Ovary (tissue), 9 donors: ENCODE data around the gene GANAB. TPM values are rescaled to one million over a fixed set of nuclear protein-coding genes. Genes with fewer than 3 reads are reported as not detected.

Experiments used
- DNase-seq, 5 donors: peaks; one replicate each; pipeline ENCODE4 v3.0.0-alpha.2; 2019 to 2020
- H3K27ac ChIP-seq, 2 donors: fragments of 200-600 bp; one replicate each; pipeline versions ENCODE4 v1.5.1 to v1.8.0; 2019 to 2022
- H3K27me3 ChIP-seq: fragments of 200-600 bp; one replicate; pipeline ENCODE4 v1.8.0; 2022
- H3K36me3 ChIP-seq: fragments of 200-600 bp; sonication (generic); one replicate; pipeline ENCODE4 v1.5.1; 2019
- H3K4me1 ChIP-seq: one replicate; pipeline ENCODE4 v1.8.1; 2013; ENCODE audit warnings: mild to moderate bottlenecking, moderate library complexity; ENCODE audit not compliant: insufficient read depth
- H3K4me3 ChIP-seq: fragments of 200-600 bp; sonication (generic); one replicate; pipeline ENCODE4 v1.5.1; 2017
- H3K9me3 ChIP-seq, 2 donors: fragments of 200-600 bp in 1 of 2; sonication (generic) in 1 of 2; one replicate each; pipeline versions ENCODE4 v1.5.1 to v1.8.1; 2013 to 2019; ENCODE audit warnings: mild to moderate bottlenecking in 1 of 2, moderate library complexity in 1 of 2
- CTCF ChIP-seq, 3 donors: fragments of 450-650 bp in 2 of 3; fragments of 200-600 bp in 1 of 3; IDR thresholded peaks; one replicate each; pipeline versions ENCODE4 v1.5.1 to v1.8.0; 2016 to 2022; ENCODE audit warnings: antibody characterized with exemption in 3 of 3, mild to moderate bottlenecking in 1 of 3
- EP300 ChIP-seq: sonication (generic); formaldehyde crosslinking; IDR thresholded peaks from one replicate; pipeline ENCODE4 v1.6.1; 2017; ENCODE audit warnings: antibody characterized with exemption
- POLR2A ChIP-seq: fragments of 450-650 bp; IDR thresholded peaks from one replicate; pipeline ENCODE4 v1.6.1; 2017; ENCODE audit warnings: antibody characterized with exemption, mild to moderate bottlenecking, moderate library complexity
- WGBS, 3 donors: extraction: QIAGEN DNeasy Blood & Tissue Kit in 1 of 3; methylation state at CpG; one replicate each; pipeline versions ENCODE4 v1.1.5 to v1.1.7; 2013 to 2017; 5-methylcytosine and 5-hydroxymethylcytosine counted together
- intact Hi-C, 4 donors: fragments of 100-400 bp; cut with DNase I; formaldehyde crosslinking; loops; one replicate each; pipeline versions ENCODE4 v1.11.0 to v1.15.1; 2022 to 2023
- polyA plus RNA-seq, 2 donors: library from polyadenylated mRNA; stranded (reverse); fragments of 200-250 nt in 1 of 2; fragments of 350-450 nt in 1 of 2; fragmentation: Illumina TruSeq in 1 of 2; extraction: RNeasy Lipid Tissue Mini Kit (QIAGEN cat#74804) in 1 of 2; gene quantifications; one replicate each; pipeline ENCODE4 v1.2.3, GENCODE V29; 2013 to 2014
- total RNA-seq, 7 donors: library from RNA; depleted of rRNA in 2 of 7; stranded (reverse); fragments of >200 nt in 2 of 7; fragmentation: NEBNext Ultra II Directional in 3 of 7; extraction: Animal tissue kit (Norgen Biotek cat#: 25700) in 3 of 7; gene quantifications; one replicate each; pipeline versions ENCODE4 v1.1.0 to v1.2.4, GENCODE V29; 2016 to 2023
- donor health status: DM: no; HTN: no; CAD: no; lungs with moderate emphysema.
- donor health status: DM: no; HTN: no; CAD: no.
- donor health status: Bipolar disorder and iron deficiency.
- donor health status: DM: yes; HTN: yes; CAD: no.
- donor health status: DM: no; HTN: no; CAD: no.
- donor health status: DM: yes; HTN: yes; CAD: no.

Gene GANAB
- total and polyA plus RNA-seq, 9 donors = 91.4 to 280 (median 228) TPM

DNA sequence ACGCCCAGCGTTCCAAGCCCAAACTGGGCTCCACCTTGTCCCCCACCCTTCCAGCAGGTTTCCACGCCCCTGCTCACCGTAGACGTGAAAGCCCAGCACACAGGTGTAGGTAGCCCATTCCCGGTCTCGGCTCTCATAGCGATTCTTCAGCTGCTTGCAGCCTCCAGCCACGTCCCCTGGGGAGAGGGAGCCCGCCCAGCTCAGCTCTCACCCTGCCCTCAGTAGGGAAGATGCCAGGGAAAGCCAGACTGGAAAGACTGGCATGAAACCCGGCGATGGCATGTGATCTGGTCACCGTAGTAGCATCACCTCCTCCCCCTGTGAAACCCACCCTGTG, 43.4 kb downstream of the GANAB start:
- DNase-seq = peak; percentile 45 to 62 (median 56)
- 9 to 22% (median 15%) methylated on average over 13 of the region's 13 CpGs for WGBS, 3 donors
- TF ChIP-seq POLR2A = no peak
- no peak for TF ChIP-seq CTCF (IDR thresholded peaks at IDR 0.05)
- no peak for TF ChIP-seq EP300

DNA sequence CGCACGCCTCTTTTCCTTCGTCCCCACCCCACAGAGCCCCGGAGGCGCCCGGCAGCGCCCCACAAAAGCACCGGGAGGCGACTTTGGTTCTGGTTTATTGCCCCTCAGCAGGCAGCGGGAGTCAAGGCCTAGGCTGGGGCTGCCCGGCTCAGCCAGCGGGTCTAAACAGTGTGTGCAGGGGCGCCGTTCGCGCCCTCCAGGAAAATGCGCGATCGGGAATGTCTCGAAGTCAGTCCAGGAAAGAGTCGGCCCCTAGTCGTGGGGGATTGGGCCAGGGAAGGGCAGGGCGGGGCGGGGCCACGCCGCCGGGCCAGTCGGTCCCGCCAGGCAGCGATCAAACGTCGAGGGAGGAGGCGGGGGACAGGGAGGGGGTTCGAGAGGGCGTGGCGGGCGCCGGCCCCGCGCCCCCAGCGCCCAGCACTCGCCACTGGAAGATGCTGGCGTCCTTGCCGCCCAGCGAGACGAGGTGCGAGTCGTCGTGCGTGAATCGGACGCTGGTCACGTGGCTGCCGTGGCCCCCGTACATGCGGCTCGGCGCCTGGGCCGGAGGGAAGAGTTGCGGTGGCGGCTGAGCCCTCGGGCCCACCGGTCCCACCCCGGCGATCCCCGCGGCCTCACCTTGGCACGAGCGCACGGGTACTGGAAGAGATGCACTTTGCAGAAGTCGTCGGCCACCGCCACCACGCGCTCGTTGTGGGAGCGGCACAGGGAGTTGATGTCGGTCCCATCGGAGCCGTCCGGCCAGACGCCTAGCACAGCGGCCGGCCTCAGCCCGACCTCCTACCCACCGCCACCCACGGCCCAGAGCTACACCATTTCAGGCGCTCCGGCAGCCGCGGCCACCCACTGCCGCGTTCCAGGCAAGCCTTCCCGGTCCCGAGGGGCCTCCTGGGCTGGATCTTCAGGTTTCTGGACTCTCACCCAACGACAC, 44.0 kb downstream of the GANAB start:
- WGBS, 3 donors = 0 to 5% (median 4%) methylated on average over 42 to 96 of the region's 96 CpGs
- Histone ChIP-seq H3K4me3 (peak overlapping the region; percentile 81), H3K36me3 (no peaks in the 10 kb centered on the region), H3K4me1 (peaks cover 9% of the 10 kb centered on the region), H3K27ac (peak overlapping the region; percentile 42 to 95), H3K27me3 (no peaks in the 10 kb centered on the region), H3K9me3 (no peaks in the 10 kb centered on the region)
- TF ChIP-seq POLR2A (no peak), EP300 (no peak), CTCF (IDR thresholded peaks at IDR 0.05) (no peak)
- intact Hi-C loops = no loop called here
- peak; percentile 69 to 87 (median 79) for DNase-seq

More for the DNA sequence above, 43.4 kb downstream of the GANAB start:
- no peaks in the 10 kb centered on the region for H3K27me3 ChIP-seq
- peak overlapping the region; percentile 81 for H3K4me3 ChIP-seq
- H3K36me3 ChIP-seq = no peaks in the 10 kb centered on the region
- peaks cover 9% of the 10 kb centered on the region for H3K4me1 ChIP-seq
- H3K27ac ChIP-seq = peak overlapping the region; percentile 42 to 95
- H3K9me3 ChIP-seq = no peaks in the 10 kb centered on the region
- intact Hi-C loops = no loop called here

GRCh38 chr11:62601372-62602140, 44.9 kb downstream of the GANAB start, which contains the start of gene MTA2:
Gene MTA2, minus strand, starts transcription at chr11:62601865. Its CDS starts 415 bp downstream, at chr11:62601450.
- Histone ChIP-seq H3K4me3 (peak within 1 kb of the TSS; percentile 81), H3K27ac (peak within 1 kb of the TSS; percentile 91 to 95), H3K4me1 (peaks cover 9% of the 10 kb centered on the region), H3K36me3 (no peaks in the 10 kb centered on the region), H3K9me3 (no peaks in the 10 kb centered on the region), H3K27me3 (no peaks in the 10 kb centered on the region)
- WGBS, 3 donors = 0 to 1% (median 0%) methylated on average over 55 to 83 of the region's 83 CpGs
- intact Hi-C loops = no loop called here
- TF ChIP-seq POLR2A (peak; percentile 59), EP300 (no peak)
- peak; percentile 98 to 100 (median 99) for DNase-seq

- Histone ChIP-seq H3K36me3 (no peaks in the 10 kb centered on the region), H3K4me3 (peak overlapping the region; percentile 81), H3K27me3 (no peaks in the 10 kb centered on the region), H3K4me1 (peaks cover 9% of the 10 kb centered on the region), H3K27ac (peak overlapping the region; percentile 91 to 95), H3K9me3 (no peaks in the 10 kb centered on the region)
- DNase-seq = peak in 3 of 5 donors; percentile 60 to 75 (median 75)
- WGBS, 3 donors = 1% methylated on average over 21 to 30 of the region's 30 CpGs
- intact Hi-C loops = no loop called here
- TF ChIP-seq POLR2A (no peak), CTCF (IDR thresholded peaks at IDR 0.05) (no peak), EP300 (no peak)
Observed at GRCh38 chr11:62601122-62601371, 45.4 kb downstream of the GANAB start.
